ENCODE measurements around the gene VWA3B.

DNA sequence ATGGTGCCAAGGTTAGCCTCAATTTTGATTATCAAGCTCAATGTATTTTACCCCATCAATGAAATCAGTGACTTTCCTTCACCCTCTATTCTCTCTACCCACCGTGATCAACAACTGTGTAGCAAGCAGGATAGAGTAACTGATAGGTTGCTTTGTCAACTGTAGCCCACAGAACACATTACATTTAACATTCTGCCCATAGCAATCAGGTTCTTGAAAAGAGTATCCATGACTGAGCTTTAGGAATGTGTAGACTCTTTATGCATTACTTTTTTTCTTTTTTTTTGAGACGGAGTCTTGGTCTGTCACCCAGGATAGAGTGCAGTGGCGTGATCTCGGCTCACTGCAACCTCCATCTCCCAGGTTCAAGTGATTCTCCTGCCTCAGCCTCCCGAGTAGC is 19.8 kb upstream of the VWA3B start:
- no peak for TF ChIP-seq MAFK (IDR thresholded peaks at IDR 0.05; ENCODE audit: partially characterized antibody)
- no peak for TF ChIP-seq RAD21 (conservative IDR thresholded peaks at IDR 0.05 in 1 of 2, IDR thresholded peaks at IDR 0.05 in 1 of 2)
- TF ChIP-seq, protein P1, sequence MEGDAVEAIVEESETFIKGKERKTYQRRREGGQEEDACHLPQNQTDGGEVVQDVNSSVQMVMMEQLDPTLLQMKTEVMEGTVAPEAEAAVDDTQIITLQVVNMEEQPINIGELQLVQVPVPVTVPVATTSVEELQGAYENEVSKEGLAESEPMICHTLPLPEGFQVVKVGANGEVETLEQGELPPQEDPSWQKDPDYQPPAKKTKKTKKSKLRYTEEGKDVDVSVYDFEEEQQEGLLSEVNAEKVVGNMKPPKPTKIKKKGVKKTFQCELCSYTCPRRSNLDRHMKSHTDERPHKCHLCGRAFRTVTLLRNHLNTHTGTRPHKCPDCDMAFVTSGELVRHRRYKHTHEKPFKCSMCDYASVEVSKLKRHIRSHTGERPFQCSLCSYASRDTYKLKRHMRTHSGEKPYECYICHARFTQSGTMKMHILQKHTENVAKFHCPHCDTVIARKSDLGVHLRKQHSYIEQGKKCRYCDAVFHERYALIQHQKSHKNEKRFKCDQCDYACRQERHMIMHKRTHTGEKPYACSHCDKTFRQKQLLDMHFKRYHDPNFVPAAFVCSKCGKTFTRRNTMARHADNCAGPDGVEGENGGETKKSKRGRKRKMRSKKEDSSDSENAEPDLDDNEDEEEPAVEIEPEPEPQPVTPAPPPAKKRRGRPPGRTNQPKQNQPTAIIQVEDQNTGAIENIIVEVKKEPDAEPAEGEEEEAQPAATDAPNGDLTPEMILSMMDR (IDR thresholded peaks at IDR 0.05) = no peak
- TF ChIP-seq, protein P2, sequence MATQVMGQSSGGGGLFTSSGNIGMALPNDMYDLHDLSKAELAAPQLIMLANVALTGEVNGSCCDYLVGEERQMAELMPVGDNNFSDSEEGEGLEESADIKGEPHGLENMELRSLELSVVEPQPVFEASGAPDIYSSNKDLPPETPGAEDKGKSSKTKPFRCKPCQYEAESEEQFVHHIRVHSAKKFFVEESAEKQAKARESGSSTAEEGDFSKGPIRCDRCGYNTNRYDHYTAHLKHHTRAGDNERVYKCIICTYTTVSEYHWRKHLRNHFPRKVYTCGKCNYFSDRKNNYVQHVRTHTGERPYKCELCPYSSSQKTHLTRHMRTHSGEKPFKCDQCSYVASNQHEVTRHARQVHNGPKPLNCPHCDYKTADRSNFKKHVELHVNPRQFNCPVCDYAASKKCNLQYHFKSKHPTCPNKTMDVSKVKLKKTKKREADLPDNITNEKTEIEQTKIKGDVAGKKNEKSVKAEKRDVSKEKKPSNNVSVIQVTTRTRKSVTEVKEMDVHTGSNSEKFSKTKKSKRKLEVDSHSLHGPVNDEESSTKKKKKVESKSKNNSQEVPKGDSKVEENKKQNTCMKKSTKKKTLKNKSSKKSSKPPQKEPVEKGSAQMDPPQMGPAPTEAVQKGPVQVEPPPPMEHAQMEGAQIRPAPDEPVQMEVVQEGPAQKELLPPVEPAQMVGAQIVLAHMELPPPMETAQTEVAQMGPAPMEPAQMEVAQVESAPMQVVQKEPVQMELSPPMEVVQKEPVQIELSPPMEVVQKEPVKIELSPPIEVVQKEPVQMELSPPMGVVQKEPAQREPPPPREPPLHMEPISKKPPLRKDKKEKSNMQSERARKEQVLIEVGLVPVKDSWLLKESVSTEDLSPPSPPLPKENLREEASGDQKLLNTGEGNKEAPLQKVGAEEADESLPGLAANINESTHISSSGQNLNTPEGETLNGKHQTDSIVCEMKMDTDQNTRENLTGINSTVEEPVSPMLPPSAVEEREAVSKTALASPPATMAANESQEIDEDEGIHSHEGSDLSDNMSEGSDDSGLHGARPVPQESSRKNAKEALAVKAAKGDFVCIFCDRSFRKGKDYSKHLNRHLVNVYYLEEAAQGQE (IDR thresholded peaks at IDR 0.05) = no peak
- TF ChIP-seq RFX5 (IDR thresholded peaks at IDR 0.05) = no peak
- no peak for TF ChIP-seq POLR2A (IDR thresholded peaks at IDR 0.05; ENCODE audit: low read length)
- TF ChIP-seq, protein P3, sequence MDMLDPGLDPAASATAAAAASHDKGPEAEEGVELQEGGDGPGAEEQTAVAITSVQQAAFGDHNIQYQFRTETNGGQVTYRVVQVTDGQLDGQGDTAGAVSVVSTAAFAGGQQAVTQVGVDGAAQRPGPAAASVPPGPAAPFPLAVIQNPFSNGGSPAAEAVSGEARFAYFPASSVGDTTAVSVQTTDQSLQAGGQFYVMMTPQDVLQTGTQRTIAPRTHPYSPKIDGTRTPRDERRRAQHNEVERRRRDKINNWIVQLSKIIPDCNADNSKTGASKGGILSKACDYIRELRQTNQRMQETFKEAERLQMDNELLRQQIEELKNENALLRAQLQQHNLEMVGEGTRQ (IDR thresholded peaks at IDR 0.05) = no peak
- TF ChIP-seq RCOR1 (IDR thresholded peaks at IDR 0.05; ENCODE audit: low read depth, low read length) = no peak
- TF ChIP-seq NR3C1 (IDR thresholded peaks at IDR 0.05) = no peak
- no peak for TF ChIP-seq RNF2 (IDR thresholded peaks at IDR 0.05; ENCODE audit: borderline replicate concordance, low read depth)
- TF ChIP-seq, protein P4, sequence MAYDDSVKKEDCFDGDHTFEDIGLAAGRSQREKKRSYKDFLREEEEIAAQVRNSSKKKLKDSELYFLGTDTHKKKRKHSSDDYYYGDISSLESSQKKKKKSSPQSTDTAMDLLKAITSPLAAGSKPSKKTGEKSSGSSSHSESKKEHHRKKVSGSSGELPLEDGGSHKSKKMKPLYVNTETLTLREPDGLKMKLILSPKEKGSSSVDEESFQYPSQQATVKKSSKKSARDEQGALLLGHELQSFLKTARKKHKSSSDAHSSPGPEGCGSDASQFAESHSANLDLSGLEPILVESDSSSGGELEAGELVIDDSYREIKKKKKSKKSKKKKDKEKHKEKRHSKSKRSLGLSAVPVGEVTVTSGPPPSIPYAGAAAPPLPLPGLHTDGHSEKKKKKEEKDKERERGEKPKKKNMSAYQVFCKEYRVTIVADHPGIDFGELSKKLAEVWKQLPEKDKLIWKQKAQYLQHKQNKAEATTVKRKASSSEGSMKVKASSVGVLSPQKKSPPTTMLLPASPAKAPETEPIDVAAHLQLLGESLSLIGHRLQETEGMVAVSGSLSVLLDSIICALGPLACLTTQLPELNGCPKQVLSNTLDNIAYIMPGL (CRISPR knock-in tag; IDR thresholded peaks at IDR 0.05; ENCODE audit: borderline replicate concordance) = no peak
- TF ChIP-seq CHD2 (IDR thresholded peaks at IDR 0.05; ENCODE audit: low read length, partially characterized antibody) = no peak
- no peak for TF ChIP-seq EP300 (IDR thresholded peaks at IDR 0.05)
